HG03378 (cell line): ENCODE data around the gene DENND1B.
A peak's percentile ranks its signal among the peaks of the same experiment; 100 is the strongest.
"Not testable (repeated sequence)": the region's sequence is repeated elsewhere in the genome, so short reads cannot be mapped to it uniquely, and the experiment has no call there.

Experiments used
- ATAC-seq: cut with Tn5 transposase; IDR thresholded peaks from one replicate; pipeline ENCODE4 v1.9.1; 2021; ENCODE audit warnings: mild to moderate bottlenecking, moderate library complexity; ENCODE audit not compliant: unreplicated experiment

Gene DENND1B

DNA sequence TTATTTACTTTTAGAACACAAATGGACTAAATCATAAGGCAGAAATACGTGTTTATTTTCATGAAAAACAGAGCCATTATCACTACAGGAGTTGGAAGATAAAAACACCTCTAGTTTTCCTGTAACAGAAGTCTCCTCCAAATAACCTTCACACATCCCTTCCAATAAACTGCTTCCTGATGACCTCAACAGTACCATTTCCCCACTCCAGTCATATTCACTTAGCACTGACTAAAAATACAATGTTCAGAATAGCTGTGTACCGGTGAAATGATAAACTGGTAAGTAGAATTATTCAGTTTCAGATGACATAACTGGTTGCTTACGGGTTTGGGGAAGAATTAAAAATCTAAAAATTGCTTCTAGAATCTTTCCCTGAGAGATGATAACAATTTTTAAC is 137.9 kb downstream of the DENND1B start:
- ATAC-seq = no peak

DNA sequence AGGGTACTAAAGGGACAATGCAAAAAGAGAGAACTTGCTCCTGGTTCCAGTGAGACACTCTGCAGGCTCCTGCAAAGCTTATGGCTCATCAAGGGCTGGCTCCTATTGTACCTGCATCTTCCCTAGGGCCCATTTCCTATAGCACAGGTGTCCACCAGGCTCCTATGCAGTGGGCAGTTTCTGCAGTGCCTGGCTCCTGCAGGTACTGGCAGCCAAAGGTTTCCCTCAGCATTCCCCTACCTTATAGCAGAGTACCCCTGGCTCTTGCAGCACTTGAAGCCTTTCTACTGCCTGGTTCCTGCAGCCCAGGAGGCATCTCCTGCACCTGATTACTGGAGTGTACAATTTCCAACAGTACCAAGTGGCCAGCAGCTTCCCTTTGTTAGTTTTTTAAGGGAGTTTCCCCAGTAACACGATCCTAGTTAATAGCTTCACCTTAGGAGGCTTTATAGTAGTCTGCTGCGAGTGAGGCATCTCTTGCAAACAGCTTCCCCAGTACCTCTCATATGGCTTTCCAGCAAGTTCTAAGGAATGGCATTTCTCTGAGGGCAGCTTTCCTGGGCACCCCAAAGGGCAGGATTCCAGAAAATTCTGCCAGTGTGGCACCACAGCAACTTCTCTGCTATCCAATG is 141.7 kb downstream of the DENND1B start:
- ATAC-seq = no peak

GRCh38 chr1:197632651-197633050 is 142.6 kb downstream of the DENND1B start:
- ATAC-seq = no peak

DNA sequence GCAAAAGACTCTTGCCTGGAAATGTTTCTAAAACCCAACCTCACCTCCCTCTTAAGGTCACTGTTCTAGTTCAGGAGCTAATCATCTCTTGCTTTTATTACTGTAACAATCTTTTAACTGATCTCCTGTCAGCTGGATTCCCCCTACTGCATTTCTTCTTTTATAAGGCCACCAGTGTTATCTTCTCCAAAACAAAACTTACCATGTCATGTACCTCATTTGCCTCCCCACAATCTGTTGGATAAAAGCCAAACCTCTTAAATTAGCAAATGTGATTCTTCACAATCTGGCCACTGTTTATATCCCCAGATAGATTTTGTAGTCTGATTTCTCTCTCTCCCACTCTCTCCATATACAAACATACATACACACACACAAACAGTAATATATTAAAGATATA is 143.3 kb downstream of the DENND1B start:
- no peak for ATAC-seq

- no peak for ATAC-seq
Measured at GRCh38 chr1:197622371-197622770, 152.9 kb downstream of the DENND1B start.

DNA sequence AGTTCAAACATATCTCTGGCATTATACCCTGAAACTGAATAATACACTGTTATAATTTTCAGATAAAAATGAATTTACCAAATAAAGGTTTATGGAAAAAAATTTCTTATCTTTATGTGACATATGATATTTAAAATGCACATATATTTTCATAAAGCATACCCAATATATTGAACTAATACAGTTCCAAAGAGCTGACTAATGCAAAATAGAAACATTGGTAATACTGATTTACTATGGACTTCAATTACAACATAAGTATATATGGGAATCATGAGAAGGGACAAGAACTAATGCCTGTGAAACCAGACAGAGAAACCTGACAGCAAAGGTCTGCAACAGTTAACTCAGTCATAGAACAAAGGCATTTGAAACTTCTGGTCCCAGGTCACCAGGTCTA is 153.5 kb downstream of the DENND1B start:
- ATAC-seq = no peak

GRCh38 chr1:197620714-197621163 is 154.5 kb downstream of the DENND1B start:
- ATAC-seq = no peak

DNA sequence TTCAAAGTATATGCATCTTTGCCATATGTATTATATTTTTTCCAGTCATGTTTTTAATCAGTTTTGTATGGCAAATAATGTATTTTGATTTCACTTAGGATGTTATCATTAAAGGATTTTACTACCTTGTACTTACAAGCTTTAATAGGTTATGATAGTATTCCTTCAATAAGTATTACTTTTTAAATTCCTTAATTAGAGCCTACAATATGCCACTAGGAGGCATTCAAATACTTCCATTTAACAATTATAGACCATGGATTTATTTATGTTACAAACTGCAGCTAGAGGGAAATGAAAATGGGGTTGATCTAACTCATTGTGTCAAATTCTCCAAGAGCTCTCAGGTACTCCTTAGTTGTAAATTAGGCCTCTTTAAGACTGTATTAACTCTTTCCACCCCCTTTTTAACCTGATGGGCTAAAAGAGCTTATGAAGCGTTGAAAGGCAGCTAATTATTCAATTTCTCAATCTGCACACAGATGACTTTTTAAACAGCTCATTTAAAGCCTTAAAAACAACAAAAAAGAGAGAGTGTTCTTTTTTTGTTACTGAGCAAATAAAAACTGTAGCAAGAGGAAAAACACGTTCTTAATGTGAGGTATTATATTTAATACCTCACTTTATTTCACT is 156.2 kb downstream of the DENND1B start:
- ATAC-seq = no peak

DNA sequence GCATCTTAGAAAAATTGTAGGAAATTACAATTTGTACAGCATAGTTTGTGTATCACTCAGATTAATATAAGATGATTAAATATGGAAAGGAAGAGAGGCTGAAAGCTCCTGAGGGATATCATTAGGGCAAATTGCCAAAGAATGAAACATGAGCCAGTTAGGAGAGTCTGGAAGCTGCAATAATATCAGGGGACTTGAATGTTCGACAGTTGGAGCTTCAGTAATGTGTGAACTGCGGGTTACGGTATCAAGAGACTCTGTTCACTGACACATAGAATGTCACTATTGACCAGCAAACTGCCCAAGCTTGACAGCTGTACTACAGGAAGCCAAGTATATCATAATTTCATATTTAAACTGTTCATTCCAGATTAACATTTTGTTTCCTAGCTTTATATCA is 157.2 kb downstream of the DENND1B start:
- no peak for ATAC-seq

GRCh38 chr1:197615693-197616011 is 159.6 kb downstream of the DENND1B start:
- ATAC-seq = no peak

- ATAC-seq = peak; percentile 72
Measured at GRCh38 chr1:197614916-197615692, 160.2 kb downstream of the DENND1B start.

DNA sequence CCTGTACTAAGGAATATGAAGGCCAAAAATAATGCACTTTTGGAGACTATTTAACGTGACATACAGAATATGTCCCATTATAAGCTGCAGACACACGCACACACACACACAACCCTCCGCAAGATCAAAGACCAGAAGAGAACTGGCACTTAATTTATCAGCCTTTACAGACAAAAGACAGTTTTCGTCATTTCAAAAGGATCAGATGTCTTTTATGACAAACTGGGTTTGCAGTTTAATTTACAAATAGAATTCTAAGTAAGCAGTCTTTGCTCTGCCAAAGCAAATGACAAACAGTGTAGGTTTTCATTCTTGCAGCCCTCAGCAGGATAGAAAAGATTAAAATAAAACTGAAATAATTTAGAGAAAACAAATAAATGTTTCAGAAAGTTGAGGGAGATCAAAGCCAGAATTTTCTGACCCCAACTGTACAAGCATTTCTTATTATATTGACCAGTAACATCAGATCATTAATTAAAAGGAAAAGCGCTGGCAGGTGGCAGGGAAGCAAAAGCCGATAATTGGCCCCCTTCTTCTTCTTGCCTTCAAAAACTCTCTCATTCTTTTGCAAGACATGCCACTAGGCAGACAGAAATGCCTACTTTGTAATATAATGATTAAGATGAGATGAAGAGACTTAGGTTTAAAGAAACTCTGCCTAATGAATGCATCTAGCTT is 169.0 kb downstream of the DENND1B start:
- ATAC-seq = no peak

DNA sequence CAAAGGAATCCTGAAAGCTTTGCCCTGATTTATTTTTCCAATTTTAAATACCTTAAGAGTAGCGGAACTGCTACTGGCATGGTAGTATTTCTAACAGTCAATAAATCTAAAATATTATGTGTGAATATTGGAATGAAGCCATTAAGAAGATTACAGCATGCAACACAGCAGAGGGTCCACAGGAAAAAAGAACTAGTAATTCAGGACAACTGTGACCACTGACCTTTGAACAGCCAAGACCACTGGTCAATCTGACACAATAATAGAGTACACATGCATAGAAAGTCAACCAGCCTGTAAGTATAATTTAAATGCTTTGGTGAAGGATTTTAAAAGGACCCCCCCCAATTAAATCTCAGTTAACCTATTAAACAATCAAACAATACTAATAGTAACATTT is 171.0 kb downstream of the DENND1B start:
- no peak for ATAC-seq

DNA sequence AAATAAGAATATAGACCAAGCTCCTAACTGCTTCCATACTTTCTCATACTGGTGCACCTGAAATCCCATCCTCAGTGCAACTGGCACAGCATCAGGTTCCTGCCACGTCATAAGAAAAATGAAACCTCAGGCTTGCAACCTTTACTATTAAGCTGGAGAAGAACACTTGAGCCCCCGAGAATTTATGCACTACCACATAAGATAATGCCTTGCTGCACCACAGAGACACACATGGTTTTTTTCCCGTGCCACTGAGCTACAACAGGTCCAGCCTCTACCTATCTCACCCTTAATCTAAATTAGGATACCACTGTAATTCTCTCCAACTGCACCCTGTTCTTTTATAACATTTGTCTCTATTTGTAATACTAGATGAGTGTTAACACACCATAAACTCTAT is 174.5 kb downstream of the DENND1B start:
- no peak for ATAC-seq

- no peak for ATAC-seq
Measured at GRCh38 chr1:197599789-197600188, 175.5 kb downstream of the DENND1B start.

- no peak for ATAC-seq
Measured at GRCh38 chr1:197598935-197599334, 176.3 kb downstream of the DENND1B start.

- no peak for ATAC-seq
Measured at GRCh38 chr1:197595304-197595904, 179.9 kb downstream of the DENND1B start.

- no peak for ATAC-seq
Measured at GRCh38 chr1:197590687-197591086, 184.6 kb downstream of the DENND1B start.

- ATAC-seq = no peak
Measured at GRCh38 chr1:197585809-197586208, 189.5 kb downstream of the DENND1B start.

DNA sequence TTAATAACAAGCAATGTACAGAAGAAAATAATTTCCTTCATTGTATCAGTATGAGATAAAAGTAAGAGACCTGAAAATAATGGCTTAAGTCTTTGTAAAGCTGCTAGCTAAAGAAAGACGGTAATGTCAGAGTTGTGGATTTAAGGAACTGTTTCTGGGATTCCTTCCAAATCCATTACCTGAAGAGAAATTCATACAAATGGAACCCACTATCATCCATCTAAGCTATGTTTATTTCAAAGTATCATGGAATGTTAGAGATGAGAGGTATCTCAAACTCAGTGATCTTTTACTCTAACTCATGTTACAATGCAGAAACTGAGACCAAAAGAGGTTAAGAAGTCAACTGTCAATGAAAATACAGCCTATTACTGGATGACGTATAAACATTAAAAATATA is 197.7 kb downstream of the DENND1B start:
- ATAC-seq = no peak

DNA sequence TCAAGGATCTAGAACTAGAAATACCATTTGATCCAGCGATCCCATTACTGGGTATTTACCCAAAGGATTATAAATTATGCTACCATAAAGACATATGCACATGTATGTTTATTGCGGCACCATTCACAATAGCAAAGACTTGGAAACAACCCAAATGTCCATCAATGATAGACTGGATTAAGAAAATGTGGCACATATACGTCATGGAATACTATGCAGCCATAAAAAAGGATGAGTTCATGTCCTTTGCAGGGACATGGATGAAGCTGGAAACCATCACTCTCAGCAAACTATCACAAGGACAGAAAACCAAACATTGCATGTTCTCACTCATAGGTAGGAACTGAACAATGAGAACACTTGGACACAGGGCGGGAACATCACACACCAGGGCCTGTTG is 199.7 kb downstream of the DENND1B start:
- not testable (repeated sequence) for ATAC-seq
